Endothelial cell (in vitro differentiated cells): ENCODE measurements around the gene FADS1. TPM values are rescaled to one million over a fixed set of nuclear protein-coding genes. Genes with fewer than 3 reads are reported as not detected.
A peak's percentile ranks its signal among the peaks of the same experiment; 100 is the strongest.

Source experiments
- DNase-seq: peaks from one replicate; pipeline ENCODE4 v3.0.0; 2021; ENCODE audit warnings: low spot score
- H3K27ac Mint-ChIP-seq: one replicate; pipeline ENCODE4 v1.8.0; 2021; ENCODE audit warnings: mixed read lengths, inconsistent platforms; ENCODE audit not compliant: unreplicated experiment
- H3K27me3 Mint-ChIP-seq: one replicate; pipeline ENCODE4 v1.8.0; 2021; ENCODE audit warnings: mild to moderate bottlenecking, moderate library complexity, mixed read lengths, inconsistent platforms; ENCODE audit not compliant: unreplicated experiment
- H3K36me3 Mint-ChIP-seq: one replicate; pipeline ENCODE4 v1.8.0; 2021; ENCODE audit warnings: mild to moderate bottlenecking, low read depth, mixed read lengths, inconsistent platforms; ENCODE audit not compliant: unreplicated experiment
- H3K4me1 Mint-ChIP-seq: one replicate; pipeline ENCODE4 v1.8.0; 2021; ENCODE audit warnings: mild to moderate bottlenecking, mixed read lengths, inconsistent platforms; ENCODE audit not compliant: unreplicated experiment
- H3K4me3 Mint-ChIP-seq: one replicate; pipeline ENCODE4 v1.8.0; 2021; ENCODE audit warnings: mild to moderate bottlenecking, mixed read lengths, inconsistent platforms; ENCODE audit not compliant: unreplicated experiment
- H3K9me3 Mint-ChIP-seq: one replicate; pipeline ENCODE4 v1.8.0; 2021; ENCODE audit warnings: mixed read lengths, inconsistent platforms; ENCODE audit not compliant: unreplicated experiment
- CTCF ChIP-seq: fragments of 200-600 bp; sonication (generic); IDR thresholded peaks from one replicate; pipeline ENCODE4 v1.5.0; 2021; ENCODE audit warnings: antibody characterized with exemption; ENCODE audit not compliant: unreplicated experiment
- total RNA-seq: library from RNA; stranded (reverse); fragmentation: NEBNext Ultra II Directional; extraction: Animal tissue kit (Norgen Biotek cat#: 25700); gene quantifications from one replicate; pipeline ENCODE4 v1.2.1, GENCODE V29; 2021; ENCODE audit not compliant: unreplicated experiment

FADS1 gene
- total RNA-seq, 1 donor from 2014 or later = 102 TPM

GRCh38 chr11:61830237-61831105 is 13.7 kb upstream of the FADS1 start:
- Mint-ChIP-seq H3K9me3 (no peaks in the 10 kb centered on the region), H3K27ac (peak overlapping the region; percentile 28), H3K27me3 (peaks cover 21% of the 10 kb centered on the region), H3K36me3 (peaks cover 24% of the 10 kb centered on the region), H3K4me1 (peaks cover 68% of the 10 kb centered on the region), H3K4me3 (peak overlapping the region; percentile 98)
- DNase-seq = no peak
- TF ChIP-seq CTCF = no peak

GRCh38 chr11:61829806-61830205 is 13.0 kb upstream of the FADS1 start:
- Mint-ChIP-seq H3K4me3 (peak overlapping the region; percentile 98), H3K27me3 (peaks cover 19% of the 10 kb centered on the region), H3K4me1 (peaks cover 63% of the 10 kb centered on the region), H3K27ac (peak overlapping the region; percentile 45), H3K36me3 (peaks cover 24% of the 10 kb centered on the region), H3K9me3 (no peaks in the 10 kb centered on the region)
- DNase-seq = no peak
- no peak for TF ChIP-seq CTCF

GRCh38 chr11:61828629-61829407 is 12.0 kb upstream of the FADS1 start:
- peaks cover 21% of the 10 kb centered on the region for H3K36me3 Mint-ChIP-seq
- H3K4me1 Mint-ChIP-seq = peaks cover 54% of the 10 kb centered on the region
- no peaks in the 10 kb centered on the region for H3K9me3 Mint-ChIP-seq
- TF ChIP-seq CTCF = peak; percentile 39
- H3K4me3 Mint-ChIP-seq = peak overlapping the region; percentile 98
- peak; percentile 62 for DNase-seq
- peaks cover 19% of the 10 kb centered on the region for H3K27me3 Mint-ChIP-seq
- peak overlapping the region; percentile 61 for H3K27ac Mint-ChIP-seq

- H3K36me3 Mint-ChIP-seq = peaks cover 16% of the 10 kb centered on the region
- peak overlapping the region; percentile 42 for H3K27ac Mint-ChIP-seq
- TF ChIP-seq CTCF = no peak
- H3K4me1 Mint-ChIP-seq = peaks cover 49% of the 10 kb centered on the region
- no peaks in the 10 kb centered on the region for H3K9me3 Mint-ChIP-seq
- peaks cover 15% of the 10 kb centered on the region for H3K27me3 Mint-ChIP-seq
- peak overlapping the region; percentile 98 for H3K4me3 Mint-ChIP-seq
- DNase-seq = no peak
Measured at GRCh38 chr11:61828379-61828628, 11.5 kb upstream of the FADS1 start.
